CD1c-positive myeloid dendritic cell (primary cell): Measurements from ENCODE around the gene VKORC1.

Experiments
- DNase-seq: peaks from one replicate; pipeline ENCODE4 v3.0.0-alpha.2; 2016; ENCODE audit errors: extremely low spot score

Gene VKORC1

DNA sequence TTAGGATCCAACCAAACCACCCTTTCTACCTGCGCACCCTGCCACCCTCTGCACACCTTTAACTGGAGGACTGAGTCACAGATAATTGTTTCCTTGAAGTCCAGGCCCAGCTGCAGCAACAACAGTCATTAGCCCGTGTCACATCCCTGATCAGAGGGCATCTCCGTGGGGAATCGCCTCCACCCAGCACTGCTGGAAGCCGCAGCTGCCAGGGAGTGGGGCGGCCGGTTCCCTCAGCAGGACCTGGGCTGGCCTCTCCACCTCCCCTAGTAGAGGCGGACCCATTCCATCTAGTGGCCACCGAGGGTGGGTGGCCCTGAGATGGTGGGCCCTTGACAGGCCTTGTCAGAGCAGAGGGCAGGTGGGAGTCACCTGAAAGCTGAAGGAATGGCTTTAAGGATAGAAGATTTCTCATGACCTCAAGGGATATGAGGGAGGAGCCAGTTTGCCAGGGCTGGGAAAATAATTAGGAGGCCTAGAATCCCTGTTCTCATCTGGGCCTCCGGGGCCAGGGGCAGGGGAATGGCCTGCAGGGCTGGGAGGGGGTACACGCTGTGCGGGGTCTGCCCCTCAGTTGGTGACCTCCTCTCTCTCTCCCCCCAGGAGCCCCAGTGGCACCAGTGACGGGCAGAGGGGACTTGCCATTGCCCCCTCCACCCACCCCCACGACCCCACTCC, 12.1 kb downstream of the VKORC1 start:
- no peak for DNase-seq

DNA sequence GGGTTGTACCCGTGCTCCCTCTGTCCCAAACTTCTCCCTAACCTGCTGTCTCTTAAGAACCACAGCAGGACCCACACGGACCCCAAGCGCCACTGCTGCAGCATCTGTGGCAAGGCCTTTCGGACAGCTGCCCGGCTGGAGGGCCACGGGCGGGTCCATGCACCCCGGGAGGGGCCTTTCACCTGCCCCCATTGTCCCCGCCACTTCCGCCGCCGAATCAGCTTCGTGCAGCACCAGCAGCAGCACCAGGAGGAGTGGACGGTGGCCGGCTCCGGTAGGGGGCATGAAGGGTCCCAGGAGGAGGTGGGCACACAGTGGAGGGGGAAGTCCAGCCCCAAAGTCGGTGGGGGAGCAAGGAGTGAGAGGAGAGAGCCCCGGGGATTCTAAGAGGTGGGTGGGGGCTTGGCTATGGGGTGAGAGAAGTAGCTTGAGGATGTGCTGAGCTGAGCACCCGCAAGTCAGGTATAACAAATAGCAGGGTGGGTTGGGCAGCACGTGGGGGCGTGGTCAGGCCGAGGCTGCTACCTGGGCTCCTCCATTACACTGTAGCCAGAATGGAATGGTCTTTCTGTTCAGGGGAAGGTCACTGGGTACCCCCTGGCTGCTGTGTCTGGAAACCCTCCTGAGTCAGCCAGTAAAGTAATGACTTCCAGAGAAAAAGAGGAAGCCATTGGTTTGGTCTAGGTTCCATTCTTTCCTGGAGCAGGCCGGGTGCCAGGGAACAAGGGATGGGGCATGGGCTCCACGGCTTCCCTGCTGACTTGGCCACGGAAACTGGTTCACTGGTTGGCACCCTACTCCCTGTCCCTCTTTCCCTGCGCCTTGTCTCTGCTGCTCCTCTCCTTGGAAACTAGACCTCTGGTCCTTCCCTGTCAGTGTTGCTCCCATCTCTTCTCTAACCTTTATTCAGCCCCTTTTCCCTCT, 12.9 kb downstream of the VKORC1 start:
- no peak for DNase-seq

- no peak for DNase-seq
These were observed 13.7 kb downstream of the VKORC1 start for GRCh38 chr16:31080756-31081419.

DNA sequence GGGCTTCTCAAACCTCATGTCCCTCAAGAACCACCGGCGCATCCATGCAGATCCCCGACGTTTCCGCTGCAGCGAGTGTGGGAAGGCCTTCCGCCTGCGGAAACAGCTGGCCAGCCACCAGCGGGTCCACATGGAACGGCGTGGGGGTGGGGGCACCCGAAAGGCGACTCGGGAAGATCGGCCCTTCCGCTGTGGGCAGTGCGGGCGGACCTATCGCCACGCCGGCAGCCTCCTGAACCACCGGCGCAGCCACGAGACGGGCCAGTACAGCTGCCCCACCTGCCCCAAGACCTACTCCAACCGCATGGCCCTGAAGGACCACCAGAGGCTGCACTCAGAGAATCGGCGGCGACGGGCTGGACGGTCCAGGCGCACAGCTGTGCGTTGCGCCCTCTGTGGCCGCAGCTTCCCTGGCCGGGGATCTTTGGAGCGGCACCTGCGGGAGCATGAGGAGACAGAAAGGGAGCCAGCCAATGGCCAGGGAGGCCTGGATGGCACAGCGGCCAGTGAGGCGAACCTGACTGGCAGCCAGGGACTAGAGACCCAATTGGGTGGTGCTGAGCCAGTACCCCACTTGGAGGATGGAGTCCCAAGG, 14.5 kb downstream of the VKORC1 start:
- no peak for DNase-seq

- peak; percentile 51 for DNase-seq
These were observed 15.2 kb downstream of the VKORC1 start for GRCh38 chr16:31079342-31079944.

DNA sequence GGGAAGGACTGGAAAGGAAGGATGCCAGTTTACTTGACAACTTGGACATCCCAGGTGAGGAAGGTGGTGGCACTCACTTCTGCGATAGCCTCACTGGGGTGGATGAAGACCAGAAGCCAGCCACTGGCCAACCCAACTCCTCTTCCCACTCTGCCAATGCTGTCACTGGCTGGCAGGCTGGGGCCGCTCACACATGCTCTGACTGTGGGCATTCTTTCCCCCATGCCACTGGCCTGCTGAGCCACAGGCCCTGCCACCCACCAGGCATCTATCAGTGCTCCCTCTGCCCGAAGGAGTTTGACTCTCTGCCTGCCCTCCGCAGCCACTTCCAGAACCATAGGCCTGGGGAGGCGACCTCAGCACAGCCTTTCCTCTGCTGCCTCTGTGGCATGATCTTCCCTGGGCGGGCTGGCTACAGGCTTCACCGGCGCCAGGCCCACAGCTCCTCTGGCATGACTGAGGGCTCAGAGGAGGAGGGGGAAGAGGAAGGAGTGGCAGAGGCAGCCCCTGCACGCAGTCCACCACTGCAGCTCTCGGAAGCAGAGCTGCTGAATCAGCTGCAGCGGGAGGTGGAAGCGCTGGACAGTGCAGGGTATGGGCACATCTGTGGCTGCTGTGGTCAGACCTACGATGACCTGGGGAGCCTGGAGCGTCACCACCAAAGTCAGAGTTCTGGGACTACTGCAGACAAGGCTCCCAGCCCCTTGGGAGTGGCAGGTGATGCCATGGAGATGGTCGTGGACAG, 15.8 kb downstream of the VKORC1 start:
- DNase-seq: no peak

DNA sequence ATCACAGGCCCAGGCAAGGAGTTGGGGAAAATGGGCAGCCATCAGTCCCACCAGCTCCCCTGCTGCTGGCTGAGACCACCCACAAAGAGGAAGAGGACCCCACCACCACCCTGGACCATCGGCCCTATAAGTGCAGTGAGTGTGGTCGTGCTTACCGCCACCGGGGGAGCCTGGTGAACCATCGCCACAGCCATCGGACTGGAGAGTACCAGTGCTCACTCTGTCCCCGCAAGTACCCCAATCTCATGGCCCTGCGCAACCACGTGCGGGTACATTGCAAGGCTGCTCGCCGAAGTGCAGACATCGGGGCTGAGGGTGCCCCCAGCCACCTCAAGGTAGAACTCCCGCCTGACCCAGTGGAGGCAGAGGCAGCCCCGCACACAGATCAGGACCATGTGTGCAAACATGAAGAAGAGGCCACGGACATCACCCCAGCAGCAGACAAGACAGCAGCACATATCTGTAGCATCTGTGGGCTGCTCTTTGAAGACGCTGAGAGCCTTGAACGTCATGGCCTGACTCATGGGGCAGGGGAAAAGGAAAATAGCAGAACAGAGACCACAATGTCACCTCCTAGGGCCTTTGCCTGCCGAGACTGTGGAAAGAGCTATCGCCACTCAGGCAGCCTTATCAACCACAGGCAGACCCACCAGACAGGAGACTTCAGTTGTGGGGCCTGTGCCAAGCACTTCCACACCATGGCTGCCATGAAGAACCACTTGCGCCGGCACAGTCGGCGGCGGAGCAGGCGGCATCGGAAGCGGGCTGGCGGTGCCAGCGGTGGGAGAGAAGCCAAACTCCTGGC, 16.8 kb downstream of the VKORC1 start:
- DNase-seq: no peak

GRCh38 chr16:31077024-31077423, 17.6 kb downstream of the VKORC1 start:
- DNase-seq: no peak

DNA sequence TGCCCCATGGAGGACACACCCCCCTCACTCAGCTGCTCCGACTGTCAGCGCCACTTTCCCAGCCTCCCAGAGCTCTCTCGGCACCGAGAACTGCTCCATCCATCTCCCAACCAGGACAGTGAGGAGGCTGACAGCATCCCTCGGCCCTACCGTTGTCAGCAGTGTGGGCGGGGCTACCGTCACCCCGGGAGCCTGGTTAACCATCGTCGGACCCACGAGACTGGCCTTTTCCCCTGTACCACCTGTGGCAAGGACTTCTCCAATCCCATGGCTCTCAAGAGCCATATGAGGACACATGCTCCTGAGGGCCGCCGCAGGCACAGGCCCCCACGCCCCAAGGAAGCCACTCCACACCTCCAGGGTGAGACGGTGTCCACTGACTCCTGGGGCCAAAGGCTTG, 18.3 kb downstream of the VKORC1 start:
- no peak for DNase-seq

- no peak for DNase-seq
These were observed 19.8 kb downstream of the VKORC1 start for GRCh38 chr16:31074814-31075183.

DNA sequence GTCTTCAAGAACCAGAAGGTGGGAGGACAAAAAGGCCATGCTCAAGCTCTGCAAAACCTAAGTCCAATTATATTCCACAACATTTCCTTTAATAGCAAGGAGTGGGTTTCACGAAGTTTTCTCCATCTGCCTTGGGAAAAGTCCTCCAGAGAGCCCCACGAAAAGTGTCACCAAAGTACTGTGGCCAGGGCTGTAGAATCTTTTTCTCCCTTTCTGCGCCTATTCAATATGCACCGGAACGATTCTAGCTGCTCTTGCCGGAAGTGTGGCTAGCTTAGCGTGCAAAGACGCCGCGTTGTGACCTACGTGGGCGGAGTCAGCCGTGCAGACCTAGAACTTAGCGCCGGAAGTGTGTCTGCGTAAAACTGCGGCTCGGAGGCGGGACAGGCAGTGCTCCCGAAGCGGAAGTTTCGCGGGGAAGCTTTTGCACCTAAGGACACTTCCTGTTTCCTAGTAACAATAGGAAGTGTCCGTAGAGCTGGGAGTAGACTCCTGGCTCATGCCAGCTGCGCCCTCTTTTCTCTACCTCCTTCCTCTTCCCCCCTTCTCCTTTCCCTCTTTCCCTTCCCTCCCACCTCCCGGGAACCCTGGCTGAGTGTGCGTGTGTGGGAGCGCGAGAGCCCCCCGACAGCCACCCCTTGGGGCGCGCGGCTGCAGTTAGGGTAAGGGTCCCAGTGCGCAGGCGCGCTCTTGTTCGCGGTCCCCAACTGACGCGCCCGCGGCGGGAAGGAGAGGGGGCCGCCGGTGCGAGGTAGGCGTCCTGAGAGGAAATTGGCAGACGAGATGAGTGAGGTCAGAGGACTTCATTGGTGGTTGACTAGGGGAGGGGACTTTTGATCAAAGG, 20.4 kb downstream of the VKORC1 start, which contains the start of the genes ZNF646 and ZNF668:
TSS of gene ZNF646 (plus strand) at position 453 of the 844 bp plus-strand sequence. CDS start 1,903 bp downstream, outside the sequence.
TSS of gene ZNF668 (minus strand) at position 271 of the 844 bp plus-strand sequence. CDS start 9,781 bp downstream, outside the sequence.
- peak; percentile 100 for DNase-seq

GRCh38 chr16:31073142-31073969, 21.2 kb downstream of the VKORC1 start:
- DNase-seq: peak; percentile 94

- DNase-seq: no peak
These were observed 22.0 kb downstream of the VKORC1 start for GRCh38 chr16:31072540-31073141.

- DNase-seq: peak; percentile 6
These were observed 22.7 kb downstream of the VKORC1 start for GRCh38 chr16:31071861-31072260.

- DNase-seq: no peak
These were observed 27.3 kb downstream of the VKORC1 start for GRCh38 chr16:31067342-31067741.

GRCh38 chr16:31064882-31065461, 29.6 kb downstream of the VKORC1 start:
- no peak for DNase-seq
